ENCODE data around the gene CC2D1B. TPM values are rescaled to one million over a fixed set of nuclear protein-coding genes. Genes with fewer than 3 reads are reported as not detected.

CC2D1B gene
- total RNA-seq, 1 donor from 2014 or later, result 13.0 TPM

DNA sequence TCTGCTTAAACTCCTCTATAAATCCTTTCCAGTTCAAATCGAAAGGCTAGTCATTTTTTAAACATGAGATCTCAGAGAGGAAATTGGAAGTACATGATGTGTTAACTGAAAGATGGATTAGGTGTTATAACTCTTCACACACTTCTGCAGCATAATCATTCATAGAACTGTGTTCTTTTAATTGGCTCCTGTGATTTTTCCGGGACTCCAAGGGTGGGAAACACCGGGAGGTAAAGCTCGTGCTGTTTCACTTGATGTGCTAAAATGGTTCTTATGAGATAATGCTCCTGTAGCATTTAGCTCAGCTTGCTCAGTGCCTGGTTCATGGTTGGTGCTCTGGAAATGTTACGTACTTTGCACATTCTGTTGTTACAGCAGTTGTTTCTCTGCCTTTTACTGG lies 40.2 kb downstream of the CC2D1B start:
- ATAC-seq (no peak), DNase-seq (no peak)
- intact Hi-C loops (cut with micrococcal nuclease), result no loop called here

DNA sequence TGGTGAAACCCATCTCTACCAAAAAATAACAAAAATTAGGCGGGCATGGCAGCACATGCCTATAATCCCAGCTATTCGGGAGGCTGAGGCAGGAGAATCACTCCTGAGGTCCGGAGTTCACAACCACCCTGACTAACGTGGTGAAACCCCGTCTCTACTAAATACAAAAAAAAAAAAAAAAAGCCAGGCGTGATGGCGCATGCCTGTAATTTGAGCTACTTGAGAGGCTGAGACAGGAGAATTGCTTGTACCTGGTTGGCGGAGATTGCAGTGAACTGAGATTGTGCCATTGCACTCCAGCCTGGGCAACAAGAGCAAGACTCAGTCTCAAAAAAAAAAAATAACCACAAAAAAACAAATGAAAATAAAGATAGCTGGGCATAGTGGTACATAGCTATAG lies 42.3 kb downstream of the CC2D1B start:
- DNase-seq, result no peak
- no peak for ATAC-seq
- intact Hi-C loops (cut with micrococcal nuclease), result no loop called here

DNA sequence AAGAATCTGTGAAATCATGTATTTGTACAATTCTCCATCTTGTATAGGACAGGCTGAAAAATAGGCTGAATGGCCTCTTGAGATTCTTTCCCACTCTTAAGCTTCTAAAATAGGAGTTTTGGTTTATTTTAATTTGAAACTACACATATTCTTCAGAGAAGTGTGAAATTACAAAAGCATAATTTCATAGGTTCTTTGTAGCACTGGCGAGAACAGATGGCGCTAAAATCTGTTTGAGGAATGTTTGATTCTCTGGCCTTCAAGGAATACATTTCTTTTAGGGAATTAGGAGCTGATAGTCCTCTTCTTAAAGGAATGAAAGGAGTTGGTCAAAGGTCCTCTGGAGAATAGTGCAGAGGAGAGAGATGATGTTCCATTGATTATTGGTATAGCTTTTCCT lies 44.9 kb downstream of the CC2D1B start:
- DNase-seq (no peak), ATAC-seq (no peak)
- intact Hi-C loops (cut with micrococcal nuclease), result no loop called here

DNA sequence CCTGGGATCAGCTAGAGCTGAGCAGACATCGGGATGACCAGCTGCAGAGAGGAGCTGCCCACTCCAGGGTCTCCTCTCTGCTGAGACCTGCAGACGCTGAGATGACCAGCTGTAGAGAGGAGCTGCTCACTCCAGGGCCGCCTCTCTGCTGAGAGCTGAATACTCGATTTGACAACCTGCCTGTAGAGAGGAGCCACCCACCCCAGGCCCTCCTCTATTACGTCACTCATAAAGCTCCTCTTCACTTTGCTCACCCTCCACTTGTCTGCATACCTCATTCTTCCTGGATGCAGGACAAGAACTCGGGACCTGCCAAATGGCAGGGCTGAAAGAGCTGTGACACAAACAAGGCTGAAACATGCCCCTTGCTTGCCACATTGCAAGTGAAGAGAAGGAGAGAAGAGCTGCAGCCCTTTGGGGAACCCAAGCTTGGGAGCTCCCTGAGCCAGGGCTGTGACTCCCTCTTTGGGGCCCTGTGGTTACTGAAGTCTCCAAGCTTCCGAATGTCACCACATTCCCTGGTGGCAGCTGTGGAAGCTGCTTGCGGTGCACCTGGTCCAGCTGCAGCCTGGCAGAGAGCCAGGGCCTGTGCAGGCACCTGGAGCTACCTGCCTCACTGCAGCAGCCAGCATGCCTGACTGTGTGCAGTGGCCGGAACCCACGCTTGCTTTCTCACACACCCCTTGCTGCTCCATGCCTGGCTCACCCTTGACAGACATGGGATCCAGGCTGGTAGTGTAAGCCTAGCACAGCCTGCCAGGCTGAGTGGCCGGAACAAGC lies 59.6 kb downstream of the CC2D1B start:
- intact Hi-C loops (cut with micrococcal nuclease), result no loop called here

DNA sequence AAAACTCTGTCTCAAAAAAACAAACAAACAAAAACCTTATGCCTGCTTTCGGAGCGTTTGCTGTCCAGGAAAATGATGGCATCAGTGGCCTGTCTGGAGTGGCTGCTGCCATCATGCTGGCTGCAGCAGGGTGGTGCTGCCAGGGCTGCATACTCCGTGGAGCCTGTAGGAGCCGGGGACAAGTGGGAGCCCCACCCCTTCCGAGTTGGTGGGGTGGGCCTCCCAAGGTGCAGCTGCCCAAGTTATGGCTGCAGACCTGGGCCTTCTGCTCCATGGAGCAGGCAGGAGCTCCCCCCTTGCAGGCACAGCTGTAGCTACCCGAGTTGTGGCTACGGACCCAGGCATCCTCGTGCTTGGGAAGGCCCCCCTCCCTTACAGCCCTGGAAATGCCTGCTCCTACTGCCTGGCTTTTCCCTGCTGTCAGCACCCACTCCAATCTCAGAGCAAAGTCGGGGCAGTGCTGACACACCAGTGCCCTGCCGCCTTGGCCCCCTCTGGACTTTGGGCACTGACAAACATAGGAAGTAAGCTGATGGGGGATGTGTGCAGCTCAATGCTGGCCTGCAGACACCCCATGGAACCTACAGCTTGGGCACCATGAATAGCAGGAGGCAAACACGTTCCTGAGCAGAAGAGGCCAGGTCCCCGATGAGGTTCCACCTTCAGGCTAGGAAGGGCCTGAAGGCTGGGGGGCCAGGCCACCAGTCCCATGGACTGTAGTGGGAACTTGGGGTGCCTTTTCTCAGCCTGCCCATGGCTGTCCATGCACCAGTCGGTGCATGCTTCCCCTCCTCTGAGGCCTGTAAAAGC lies 60.4 kb downstream of the CC2D1B start:
- DNase-seq (peak; percentile 51), ATAC-seq (peak; percentile 92)
- intact Hi-C loops (cut with micrococcal nuclease), result no loop called here

More for the DNA sequence above, 59.6 kb downstream of the CC2D1B start:
- DNase-seq (no peak), ATAC-seq (peak; percentile 88)

Other genes starting within 250 kb of the CC2D1B start
- gene ZFYVE9, start 224.1 kb downstream of the CC2D1B start, total RNA-seq, result 19.3 TPM
- 0.32 TPM for gene ORC1, start 38.2 kb upstream of the CC2D1B start, total RNA-seq
- 21.6 TPM for gene PRPF38A, start 38.4 kb upstream of the CC2D1B start, total RNA-seq
- gene TUT4, start 186.9 kb upstream of the CC2D1B start, total RNA-seq, result 36.2 TPM
- 4.2 TPM for gene GPX7, start 236.2 kb upstream of the CC2D1B start, total RNA-seq